Panc1 (cell line): Measurements from ENCODE around the gene PANX3. TPM values are rescaled to one million over a fixed set of nuclear protein-coding genes. Genes with fewer than 3 reads are reported as not detected.

Experiments used
- ATAC-seq: fragments of 200-7000 bp; cut with Tn5 transposase; 2 replicates; pipeline ENCODE4 v1.9.1; 2020; ENCODE audit warnings: mild to moderate bottlenecking, moderate library complexity
- BruUV-seq: library from RNA; stranded (reverse); fragments of 400-500 nt; replicated peaks from 2 replicates; lab custom pipeline; 2021; lab: Mats Ljungman, UMichigan
- CTCF ChIA-PET: fragments of 300-600 bp; sonication (Branson Sonifier 250); formaldehyde crosslinking; loops from one replicate; lab custom pipeline; 2022; ENCODE audit warnings: antibody characterized with exemption; lab: Charles Lee
- POLR2A ChIA-PET: fragments of 300-600 bp; sonication (Branson Sonifier 250); formaldehyde crosslinking; loops from one replicate; lab custom pipeline; 2022; ENCODE audit warnings: antibody characterized with exemption; lab: Charles Lee
- DNase-seq: peaks from one replicate; pipeline ENCODE4 v3.0.0-alpha.2; 2010; ENCODE audit warnings: low read depth, low spot score
- H3K27ac ChIP-seq: 2 replicates; pipeline ENCODE4 v1.5.1; 2011; ENCODE audit warnings: mild to moderate bottlenecking, low read length, inconsistent platforms
- H3K27me3 ChIP-seq: fragments of 200-500 bp; sonication (Bioruptor generic); 2 replicates; pipeline ENCODE4 v1.6.0; 2014; ENCODE audit warnings: low read length, inconsistent platforms; ENCODE audit not compliant: control insufficient read depth, insufficient read depth
- H3K36me3 ChIP-seq: fragments of 200-500 bp; sonication (Bioruptor generic); 2 replicates; pipeline ENCODE4 v1.5.1; 2014; ENCODE audit warnings: inconsistent platforms, mild to moderate bottlenecking, low read length, moderate library complexity; ENCODE audit not compliant: control insufficient read depth, insufficient read depth
- H3K4me1 ChIP-seq: 2 replicates; pipeline ENCODE4 v1.5.1; 2011; ENCODE audit warnings: inconsistent platforms, mild to moderate bottlenecking, low read length, moderate library complexity; ENCODE audit not compliant: control insufficient read depth, insufficient read depth
- H3K4me3 ChIP-seq, 2 experiments: 2 replicates each; pipeline ENCODE4 v1.5.1; 2011 to 2012; ENCODE audit warnings: low read depth in 2 of 2, low read length in 2 of 2, mild to moderate bottlenecking in 2 of 2, inconsistent platforms in 1 of 2, moderate library complexity in 1 of 2
- H3K9me3 ChIP-seq: fragments of 200-500 bp; sonication (Bioruptor generic); 2 replicates; pipeline ENCODE4 v1.5.1; 2014; ENCODE audit warnings: low read depth, mild to moderate bottlenecking, inconsistent platforms, low read length, moderate library complexity; ENCODE audit not compliant: control insufficient read depth, insufficient read depth
- CTCF ChIP-seq: fragments of 450-650 bp; IDR thresholded peaks from 2 replicates; pipeline ENCODE4 v1.5.1; 2017; ENCODE audit warnings: mild to moderate bottlenecking
- POLR2AphosphoS5 ChIP-seq: IDR thresholded peaks from 2 replicates; pipeline ENCODE4 v1.6.1; 2012; ENCODE audit warnings: mild to moderate bottlenecking, low read depth, low read length, moderate library complexity
- REST ChIP-seq, 2 experiments: IDR thresholded peaks; 2 replicates each; pipeline ENCODE4 v1.6.1; 2011 to 2012; ENCODE audit warnings: low read depth in 2 of 2, control low read depth in 1 of 2, low read length in 1 of 2, mild to moderate bottlenecking in 1 of 2, moderate library complexity in 1 of 2; ENCODE audit not compliant: insufficient read depth in 1 of 2
- SIN3A ChIP-seq: IDR thresholded peaks from 2 replicates; pipeline ENCODE4 v1.6.1; 2012; ENCODE audit warnings: low read depth, mild to moderate bottlenecking, low read length, moderate library complexity, borderline replicate concordance; ENCODE audit not compliant: insufficient read depth
- TCF7L2 ChIP-seq: IDR thresholded peaks from 2 replicates; pipeline ENCODE4 v1.6.1; 2011; ENCODE audit warnings: mild to moderate bottlenecking, low read depth, low read length, inconsistent platforms
- in situ Hi-C: cut with HindIII; loops from 2 replicates; pipeline ENCODE4 v1.10.0; 2016; ENCODE audit warnings: low sequenced_read_pairs, low pct_unique_long_range_greater_than_20kb
- intact Hi-C: fragments of 100-400 bp; cut with micrococcal nuclease; formaldehyde crosslinking; loops from one replicate; pipeline ENCODE4 v1.10.0; 2022; ENCODE audit not compliant: unreplicated experiment
- total RNA-seq: library from RNA; stranded (reverse); gene quantifications from one replicate; pipeline ENCODE4 v1.2.1, GENCODE V29; 2021; ENCODE audit not compliant: unreplicated experiment

PANX3 gene
- total RNA-seq, 1 experiment from 2014 or later = not detected

GRCh38 chr11:124644426-124645280, 33.4 kb downstream of the PANX3 start:
- in situ Hi-C loops (no loop called here), intact Hi-C loops (loop anchor here (1.0 kb wide), 2 partner anchors 193 to 223 kb away; no protein-coding TSS in a partner anchor)
- no peaks in the 10 kb centered on the region for H3K9me3 ChIP-seq
- H3K4me1 ChIP-seq = no peaks in the 10 kb centered on the region
- BruUV-seq = no TSS peak
- H3K36me3 ChIP-seq = no peaks in the 10 kb centered on the region
- no peaks in the 10 kb centered on the region for H3K27me3 ChIP-seq
- no peak overlapping the region for H3K27ac ChIP-seq
- TF ChIP-seq POLR2AphosphoS5 (no peak), CTCF (peak; percentile 98), REST (IDR thresholded peaks at IDR 0.05; ENCODE audit: insufficient read depth in 1 of 2, low read depth in 2 of 2, low read length in 1 of 2) (no peak), SIN3A (no peak), TCF7L2 (no peak)
- DNase-seq = peak; percentile 71
- ATAC-seq = peak; percentile 94
- CTCF ChIA-PET = interaction anchor here (0.6 to 2.2 kb wide), 4 partner anchors 99 to 228 kb away, joined by 3 to 18 read pairs (median 6); no protein-coding TSS in a partner anchor
- peak overlapping the region; percentile 6 to 44; a peak in 2 of 4 replicates for H3K4me3 ChIP-seq
- POLR2A ChIA-PET = no interaction called here

- no peaks in the 10 kb centered on the region for H3K4me1 ChIP-seq
- H3K27ac ChIP-seq = no peak overlapping the region
- no peaks in the 10 kb centered on the region for H3K36me3 ChIP-seq
- ATAC-seq (no peak), DNase-seq (no peak)
- in situ Hi-C loops = no loop called here
- ChIA-PET POLR2A (no interaction called here), CTCF (no interaction called here)
- H3K4me3 ChIP-seq = no peak overlapping the region
- H3K9me3 ChIP-seq = no peaks in the 10 kb centered on the region
- no TSS peak for BruUV-seq
- H3K27me3 ChIP-seq = no peaks in the 10 kb centered on the region
- TF ChIP-seq TCF7L2 (no peak), POLR2AphosphoS5 (no peak), SIN3A (no peak), CTCF (no peak), REST (IDR thresholded peaks at IDR 0.05; ENCODE audit: insufficient read depth in 1 of 2, low read depth in 2 of 2, low read length in 1 of 2) (no peak)
- intact Hi-C loops = no loop called here
Observed at GRCh38 chr11:124646148-124646547, 34.9 kb downstream of the PANX3 start.
